NCI-H748 (cell line): ENCODE results near the gene PNMA8C.
"Not testable (repeated sequence)": the region's sequence is repeated elsewhere in the genome, so short reads cannot be mapped to it uniquely, and the experiment has no call there.

Experiments
- DNase-seq: peaks from one replicate; lab custom pipeline; 2025; ENCODE audit not compliant: unreplicated experiment; lab: John Stamatoyannopoulos, UW

PNMA8C gene

DNA sequence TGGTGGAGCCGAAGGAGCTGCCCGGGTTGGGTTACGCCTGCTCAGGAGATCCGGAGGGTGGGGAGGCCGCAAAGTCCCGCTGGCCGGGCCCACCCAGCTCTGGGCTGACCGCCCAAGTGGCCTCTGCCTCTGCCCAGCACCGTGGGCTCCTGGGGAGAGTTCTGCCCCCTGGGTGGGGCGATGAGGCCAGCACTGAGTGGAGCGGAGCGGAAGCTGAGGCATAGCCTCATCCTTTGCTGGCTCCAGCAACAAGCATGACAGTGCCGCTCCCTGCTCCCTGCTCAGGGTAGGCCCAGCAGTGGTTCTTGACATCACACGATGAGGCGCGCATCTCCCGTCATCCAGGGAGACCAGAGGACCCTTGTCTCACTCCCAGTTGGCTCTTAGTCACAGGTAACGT lies 37.9 kb downstream of the PNMA8C start:
- no peak for DNase-seq

DNA sequence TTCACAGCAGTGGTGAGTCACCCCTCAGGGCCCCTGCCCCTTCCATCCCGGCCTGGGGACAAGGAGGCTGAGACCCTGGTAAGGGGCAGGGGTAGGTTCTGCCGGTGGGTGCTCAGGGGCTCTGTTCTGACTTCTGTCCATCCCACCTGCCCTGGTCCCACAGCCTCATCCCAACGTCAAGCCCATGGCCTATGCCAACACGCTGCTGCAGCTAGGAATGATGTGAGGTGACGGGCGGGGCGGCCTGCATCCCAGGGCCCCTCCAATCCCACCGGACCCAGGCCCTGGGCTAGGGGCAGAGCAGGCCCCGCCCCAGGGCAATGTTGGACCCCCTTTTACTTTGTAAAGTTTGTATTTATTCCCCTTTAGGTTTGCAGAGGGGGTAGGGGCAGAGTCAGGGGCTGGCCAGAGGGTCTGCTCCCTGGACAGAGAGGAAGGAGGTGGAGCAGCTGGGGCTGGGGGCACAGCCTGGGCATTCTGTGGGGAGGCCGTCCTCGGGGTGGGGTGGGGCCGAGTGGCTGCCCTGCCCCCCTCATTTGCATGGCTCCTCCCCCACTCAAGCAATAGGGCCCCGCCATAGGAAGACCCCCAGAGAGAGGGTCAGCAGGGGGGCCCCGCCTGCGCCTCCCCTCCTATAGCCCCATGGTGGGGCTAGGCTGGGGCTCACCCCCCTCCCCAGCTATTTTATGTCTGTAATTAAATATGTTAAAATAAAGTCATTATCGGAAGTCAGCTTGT lies 38.4 kb downstream of the PNMA8C start:
- DNase-seq: no peak

DNA sequence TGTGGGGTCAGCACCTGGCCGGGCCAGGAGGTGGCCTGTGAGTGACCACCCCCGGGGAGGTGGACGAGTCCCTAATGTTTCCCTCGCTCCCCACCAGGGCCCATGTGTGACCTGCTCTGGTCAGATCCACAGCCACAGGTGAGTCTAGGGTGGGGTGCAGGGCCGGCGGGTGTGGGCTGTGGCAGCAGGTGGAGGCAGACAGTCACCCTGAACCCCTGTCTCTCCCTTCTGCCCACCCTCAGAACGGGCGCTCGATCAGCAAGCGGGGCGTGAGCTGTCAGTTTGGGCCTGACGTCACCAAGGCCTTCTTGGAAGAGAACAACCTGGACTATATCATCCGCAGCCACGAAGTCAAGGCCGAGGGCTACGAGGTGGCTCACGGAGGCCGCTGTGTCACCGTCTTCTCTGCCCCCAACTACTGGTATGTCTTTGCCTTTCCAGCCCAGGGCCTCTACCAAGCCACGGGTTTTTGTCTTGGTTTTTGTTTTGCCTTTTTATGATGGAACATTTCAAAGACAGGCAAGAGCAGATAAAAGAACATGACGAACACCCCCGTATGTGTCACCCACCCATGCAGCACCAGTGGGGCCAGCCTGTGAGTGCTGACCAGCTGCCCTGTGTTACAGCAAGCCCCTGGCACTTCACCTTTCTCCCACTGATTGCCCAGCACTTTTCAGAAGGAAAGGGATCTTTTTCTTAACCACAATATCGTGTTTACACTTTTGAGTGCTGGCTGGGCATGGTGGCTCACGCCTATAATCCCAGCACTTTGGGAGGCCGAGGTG lies 40.2 kb downstream of the PNMA8C start:
- DNase-seq: no peak

- DNase-seq: no peak
Measured at GRCh38 chr19:46387713-46388130, 41.0 kb downstream of the PNMA8C start.

DNA sequence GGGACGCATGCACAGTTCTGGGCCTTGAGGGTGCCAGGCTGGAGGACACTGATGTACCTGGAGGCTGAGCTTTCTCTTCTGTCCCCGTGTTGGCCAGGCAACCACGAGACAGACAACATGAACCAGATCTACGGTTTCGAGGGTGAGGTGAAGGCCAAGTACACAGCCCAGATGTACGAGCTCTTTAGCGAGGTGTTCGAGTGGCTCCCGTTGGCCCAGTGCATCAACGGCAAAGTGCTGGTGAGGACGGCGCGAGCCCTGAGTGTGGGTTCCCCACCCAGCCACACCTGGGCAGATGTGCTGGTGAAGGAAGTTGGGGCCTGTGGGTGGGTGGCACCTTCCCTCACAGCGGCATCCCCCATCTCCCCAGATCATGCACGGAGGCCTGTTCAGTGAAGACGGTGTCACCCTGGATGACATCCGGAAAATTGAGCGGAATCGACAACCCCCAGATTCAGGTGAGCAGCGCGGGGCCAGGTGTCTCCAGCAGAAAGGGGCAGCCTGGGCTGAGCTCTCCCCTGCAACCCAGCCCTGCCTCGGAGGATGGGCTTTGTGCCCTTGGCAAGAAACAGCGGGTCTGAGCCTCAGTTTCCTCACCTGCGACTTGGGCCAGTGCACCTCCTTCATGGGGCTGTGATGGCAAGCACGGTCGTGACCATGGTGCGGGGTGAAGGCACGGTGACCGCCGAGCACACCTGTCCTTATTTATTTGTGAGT lies 41.6 kb downstream of the PNMA8C start:
- DNase-seq: no peak

DNA sequence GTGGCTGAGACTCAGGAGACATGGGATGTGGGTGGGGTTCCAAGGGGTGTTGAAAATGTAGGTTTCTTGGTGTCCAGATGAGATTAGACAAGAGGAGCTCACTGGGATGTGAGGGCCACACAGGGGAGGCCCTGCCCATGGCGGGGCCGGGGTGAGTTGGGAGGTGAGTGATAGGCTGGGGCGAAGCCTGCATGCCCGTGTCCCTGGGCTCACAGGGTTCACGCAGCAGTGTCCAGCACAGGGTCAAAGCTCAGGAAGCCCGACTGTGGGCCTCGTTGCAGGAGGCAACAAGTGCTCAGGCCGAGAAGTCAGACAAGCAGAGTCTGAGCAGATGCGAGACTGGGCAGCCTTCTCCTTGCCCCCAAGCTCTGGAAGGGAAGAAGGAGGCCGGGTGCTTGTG lies 42.6 kb downstream of the PNMA8C start:
- DNase-seq: no peak

DNA sequence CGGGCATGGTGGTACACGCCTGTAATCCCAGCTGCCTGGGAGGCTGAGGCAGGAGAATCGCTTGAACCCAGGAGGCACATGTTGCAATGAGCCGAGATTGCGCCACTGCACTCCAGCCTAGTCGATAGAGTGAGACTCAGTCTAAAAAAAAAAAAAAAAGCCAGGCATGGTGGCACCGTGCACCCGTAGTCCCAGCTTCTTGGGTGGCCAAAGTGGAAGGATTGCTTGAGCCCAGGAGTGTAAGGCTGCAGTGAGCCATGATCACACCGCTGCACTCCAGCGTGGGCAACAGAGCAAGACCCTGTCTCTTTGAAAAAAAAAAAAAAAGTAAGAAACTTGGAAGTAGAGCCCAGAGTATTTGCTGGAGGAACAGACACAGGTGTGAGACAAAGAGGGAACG lies 43.1 kb downstream of the PNMA8C start:
- no peak for DNase-seq

- DNase-seq: no peak
Measured at GRCh38 chr19:46384396-46384795, 44.3 kb downstream of the PNMA8C start.

GRCh38 chr19:46383846-46384245 lies 44.9 kb downstream of the PNMA8C start:
- no peak for DNase-seq

DNA sequence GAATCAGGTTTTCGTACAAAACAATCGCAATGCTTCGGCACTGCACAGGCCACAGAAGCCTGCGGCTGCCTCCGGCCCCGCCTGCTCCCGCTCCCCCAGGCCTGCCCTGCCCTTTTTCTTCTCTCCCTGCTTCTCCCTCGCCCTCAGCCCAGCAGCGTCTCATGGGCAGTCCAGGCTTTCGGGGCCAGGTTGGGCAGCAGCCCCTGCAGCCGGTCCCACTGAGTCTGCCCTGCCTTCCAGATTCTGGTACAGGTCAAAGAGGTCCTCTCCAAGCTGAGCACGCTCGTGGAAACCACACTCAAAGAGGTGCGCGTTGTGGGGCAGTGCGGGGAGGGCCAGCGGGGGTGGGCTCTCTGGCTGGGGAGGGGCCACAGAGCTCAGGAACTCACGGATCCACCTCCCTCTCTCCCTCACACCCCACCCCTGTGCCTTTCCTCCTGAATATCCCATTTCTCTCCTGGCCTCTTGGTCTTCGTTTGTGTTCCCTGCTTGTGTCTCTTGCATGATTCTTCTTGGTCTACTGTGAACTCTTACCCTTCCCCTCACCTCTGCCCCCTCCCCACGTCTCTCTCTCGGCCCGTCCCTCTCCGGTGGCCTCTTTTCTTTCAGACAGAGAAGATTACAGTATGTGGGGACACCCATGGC lies 45.4 kb downstream of the PNMA8C start:
- DNase-seq: no peak

DNA sequence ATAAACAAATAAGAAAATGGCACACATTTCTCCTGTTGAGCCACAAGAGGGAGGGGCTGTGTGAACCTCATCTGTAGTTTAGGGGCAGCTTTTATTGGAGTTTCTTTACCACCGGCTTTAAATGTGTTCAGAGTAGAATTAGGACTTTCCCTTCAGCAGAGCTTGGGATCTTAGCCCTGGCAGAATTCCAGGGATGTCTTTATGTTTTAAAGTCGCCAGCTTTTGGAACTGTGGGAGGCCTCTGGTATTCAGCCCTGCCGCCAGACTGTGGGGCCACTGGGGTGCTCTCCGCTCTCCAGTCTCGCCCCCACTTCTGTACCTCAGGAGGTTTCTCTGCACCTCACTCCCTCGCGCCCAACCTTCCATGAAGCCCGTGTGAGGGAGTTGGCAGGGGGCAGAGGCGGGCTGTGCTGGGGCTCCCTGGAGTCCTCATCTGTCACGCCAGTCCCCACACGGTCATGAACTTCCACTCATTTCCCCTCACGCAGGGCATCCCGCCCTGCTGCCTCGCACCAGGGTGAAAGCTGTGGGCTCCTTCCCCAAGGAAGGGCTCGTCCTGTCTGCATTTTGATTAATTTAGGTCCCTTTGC lies 46.9 kb downstream of the PNMA8C start:
- no peak for DNase-seq

GRCh38 chr19:46381346-46381745 lies 47.4 kb downstream of the PNMA8C start:
- DNase-seq: no peak

GRCh38 chr19:46380690-46381089 lies 48.0 kb downstream of the PNMA8C start:
- no peak for DNase-seq

DNA sequence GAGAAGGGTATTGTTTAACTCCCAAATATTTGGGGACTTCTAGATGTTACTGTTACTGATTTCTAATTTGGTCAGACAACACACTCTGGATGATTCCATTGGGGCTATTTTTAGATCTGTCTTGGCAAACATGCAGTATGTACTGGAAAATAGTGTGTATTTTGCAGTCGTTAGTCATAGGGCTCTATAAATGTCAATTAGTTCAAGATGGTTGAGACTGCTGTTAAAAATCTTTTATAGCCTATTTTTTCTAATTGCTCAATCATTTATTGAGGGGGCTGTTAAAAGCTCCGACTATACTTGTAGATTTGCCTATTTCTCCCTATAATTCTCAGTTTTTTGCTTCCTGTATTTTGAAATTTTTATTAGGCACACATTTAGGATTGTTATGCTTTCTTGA lies 50.5 kb downstream of the PNMA8C start:
- DNase-seq: no peak

DNA sequence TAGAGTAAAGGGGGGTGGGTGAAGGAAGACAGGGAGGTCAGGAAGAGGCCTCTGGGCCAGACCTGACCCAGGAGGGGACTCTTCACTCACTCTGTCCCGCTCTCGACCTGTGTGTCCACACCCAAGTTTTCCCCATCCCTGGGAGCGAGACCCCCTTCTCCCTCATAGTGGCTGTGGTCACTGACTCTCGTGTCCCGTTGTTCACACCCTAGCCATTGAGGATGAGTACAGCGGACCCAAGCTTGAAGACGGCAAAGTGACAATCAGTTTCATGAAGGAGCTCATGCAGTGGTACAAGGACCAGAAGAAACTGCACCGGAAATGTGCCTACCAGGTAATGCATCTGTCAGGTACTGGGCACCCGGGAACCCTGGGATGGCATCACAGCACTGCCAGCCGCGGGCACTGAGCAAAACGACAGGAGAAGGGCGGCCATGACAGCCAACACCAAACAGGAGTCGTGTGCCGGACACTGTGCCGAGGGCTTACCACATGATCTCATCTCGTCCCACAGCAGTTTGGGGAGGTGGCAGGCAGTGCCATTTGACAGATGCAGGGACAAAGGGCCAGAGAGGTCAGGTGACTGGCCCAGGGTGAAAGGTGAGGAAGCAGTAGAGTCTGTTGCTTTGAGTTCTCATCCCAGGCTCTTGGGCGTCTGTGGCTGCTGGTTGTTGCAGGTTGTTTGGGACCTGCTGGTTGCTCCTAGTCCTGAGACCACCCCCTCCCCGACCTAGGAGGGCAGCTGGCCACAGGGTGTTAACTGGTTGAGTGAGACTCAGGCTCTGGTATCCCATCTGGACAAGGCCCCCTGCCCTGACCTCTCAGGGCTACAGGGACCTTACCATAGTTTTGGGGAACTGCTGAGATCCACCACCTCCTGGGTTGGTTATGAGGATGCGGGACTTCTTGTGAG lies 52.2 kb downstream of the PNMA8C start:
- no peak for DNase-seq

DNA sequence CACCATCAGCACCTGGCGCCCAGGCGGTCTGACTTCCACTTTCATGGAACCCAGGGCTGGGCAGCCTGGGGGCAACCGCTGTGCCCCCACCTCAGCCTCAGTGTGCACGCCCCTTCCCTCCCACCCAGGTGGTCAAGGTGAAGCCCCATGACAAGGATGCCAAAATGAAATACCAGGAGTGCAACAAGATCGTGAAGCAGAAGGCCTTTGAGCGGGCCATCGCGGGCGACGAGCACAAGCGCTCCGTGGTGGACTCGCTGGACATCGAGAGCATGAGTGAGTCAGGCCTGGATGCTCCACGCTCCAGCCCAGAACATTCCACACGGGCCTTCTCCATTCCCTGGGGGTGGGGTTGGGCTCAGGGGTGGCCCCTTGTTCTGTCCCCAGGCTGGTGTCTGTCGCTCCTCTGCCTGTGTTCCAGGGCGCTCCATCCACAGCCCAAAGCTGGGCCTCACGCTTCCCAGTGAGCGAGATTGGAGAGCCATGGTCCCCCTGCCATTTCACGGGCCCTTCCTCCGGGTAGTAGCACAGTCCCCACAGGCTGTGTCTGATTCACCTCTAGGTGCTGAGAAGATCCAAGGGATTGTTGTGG lies 53.2 kb downstream of the PNMA8C start:
- not testable (repeated sequence) for DNase-seq
